IMR-90 (cell line): ENCODE measurements around the gene TBCE. TPM values are rescaled to one million over a fixed set of nuclear protein-coding genes. Genes with fewer than 3 reads are reported as not detected.

Experiments
- ATAC-seq: fragments of 200-7000 bp; cut with Tn5 transposase; 2 replicates; pipeline ENCODE4 v1.9.1; 2020; ENCODE audit warnings: low read depth, mild to moderate bottlenecking, moderate library complexity
- BruUV-seq: library from RNA; stranded (reverse); fragments of 400-500 nt; replicated peaks from 2 replicates; lab custom pipeline; 2021; lab: Mats Ljungman, UMichigan
- CTCF ChIA-PET: fragments of 300-600 bp; formaldehyde crosslinking; extraction: SDS; loops from one replicate; lab custom pipeline; 2021; ENCODE audit warnings: antibody characterized with exemption; lab: Yijun Ruan, JAX
- POLR2A ChIA-PET: fragments of 300-600 bp; sonication (Branson Sonifier 250); formaldehyde crosslinking; loops from one replicate; lab custom pipeline; 2022; ENCODE audit warnings: antibody characterized with exemption; ENCODE audit not compliant: unreplicated experiment; lab: Charles Lee
- DNase-seq: peaks from one replicate; pipeline ENCODE4 v3.0.0; 2013
- H2AFZ ChIP-seq: replicated peaks from 2 replicates; pipeline ENCODE3; 2013; ENCODE audit warnings: low read length, mild to moderate bottlenecking; ENCODE audit not compliant: poor library complexity
- H2AK5ac ChIP-seq: 2 replicates; pipeline ENCODE4 v1.6.1; 2013; ENCODE audit warnings: low read depth, low read length, inconsistent platforms
- H2AK9ac ChIP-seq: replicated peaks from 2 replicates; pipeline ENCODE3; 2013; ENCODE audit warnings: mild to moderate bottlenecking, low read depth, low read length, moderate library complexity; ENCODE audit not compliant: poor library complexity
- H2BK120ac ChIP-seq: 2 replicates; pipeline ENCODE4 v1.6.1; 2013; ENCODE audit warnings: low read depth, low read length, inconsistent platforms
- H2BK15ac ChIP-seq: 3 replicates; pipeline ENCODE4 v1.6.1; 2013; ENCODE audit warnings: low read depth, low read length, inconsistent platforms
- H2BK20ac ChIP-seq: 2 replicates; pipeline ENCODE4 v1.6.1; 2013; ENCODE audit warnings: low read depth, mild to moderate bottlenecking, inconsistent platforms, low read length, moderate library complexity
- H2BK5ac ChIP-seq: 2 replicates; pipeline ENCODE4 v1.6.1; 2013; ENCODE audit warnings: mild to moderate bottlenecking, low read depth, low read length, inconsistent platforms; ENCODE audit not compliant: poor library complexity, severe bottlenecking
- H3K14ac ChIP-seq: replicated peaks from 2 replicates; pipeline ENCODE4 v1.6.1; 2013; ENCODE audit warnings: low read depth, low read length, inconsistent platforms
- H3K18ac ChIP-seq: 2 replicates; pipeline ENCODE4 v1.6.1; 2013; ENCODE audit warnings: low read depth, low read length, control low read depth
- H3K23ac ChIP-seq: 2 replicates; pipeline ENCODE4 v1.6.1; 2013; ENCODE audit warnings: low read depth, low read length, inconsistent platforms
- H3K27ac ChIP-seq: 2 replicates; pipeline ENCODE4 v1.5.1; 2013; ENCODE audit warnings: mild to moderate bottlenecking, control low read depth, low read length; ENCODE audit not compliant: insufficient read depth
- H3K27me3 ChIP-seq: 2 replicates; pipeline ENCODE4 v1.6.1; 2013; ENCODE audit warnings: low read length; ENCODE audit not compliant: control insufficient read depth, insufficient read depth
- H3K36me3 ChIP-seq: 2 replicates; pipeline ENCODE4 v1.6.1; 2013; ENCODE audit warnings: low read length, mixed read lengths; ENCODE audit not compliant: control insufficient read depth, insufficient read depth
- H3K4ac ChIP-seq: 2 replicates; pipeline ENCODE4 v1.6.1; 2013; ENCODE audit warnings: low read depth, low read length, inconsistent platforms
- H3K4me1 ChIP-seq: 2 replicates; pipeline ENCODE4 v1.6.1; 2013; ENCODE audit warnings: low read length, mixed read lengths; ENCODE audit not compliant: control insufficient read depth, insufficient read depth
- H3K4me2 ChIP-seq: 2 replicates; pipeline ENCODE4 v1.6.1; 2013; ENCODE audit warnings: low read depth, mild to moderate bottlenecking, control low read depth, low read length, moderate library complexity
- H3K4me3 ChIP-seq: 2 replicates; pipeline ENCODE4 v1.5.1; 2013; ENCODE audit warnings: low read depth, mild to moderate bottlenecking, control low read depth, low read length, moderate library complexity; ENCODE audit not compliant: insufficient read depth
- H3K56ac ChIP-seq: 2 replicates; pipeline ENCODE4 v1.6.1; 2013; ENCODE audit warnings: low read length, inconsistent platforms; ENCODE audit not compliant: insufficient read depth; ENCODE audit errors: extremely low read depth
- H3K79me1 ChIP-seq, 2 experiments: 2 replicates each; pipeline ENCODE4 v1.6.1; 2013; ENCODE audit warnings: low read length in 2 of 2, inconsistent platforms in 1 of 2, low read depth in 1 of 2
- H3K9ac ChIP-seq: 2 replicates; pipeline ENCODE4 v1.6.1; 2013; ENCODE audit warnings: low read depth, low read length, control low read depth
- H3K9me1 ChIP-seq: 2 replicates; pipeline ENCODE4 v1.6.1; 2013; ENCODE audit warnings: low read length, inconsistent platforms; ENCODE audit not compliant: insufficient read depth
- H3K9me3 ChIP-seq: 2 replicates; pipeline ENCODE4 v1.6.1; 2013; ENCODE audit warnings: low read length; ENCODE audit not compliant: control insufficient read depth, insufficient read depth
- H4K20me1 ChIP-seq: 2 replicates; pipeline ENCODE4 v1.6.1; 2013; ENCODE audit warnings: low read length, inconsistent platforms; ENCODE audit not compliant: insufficient read depth
- H4K5ac ChIP-seq: 2 replicates; pipeline ENCODE4 v1.6.1; 2013; ENCODE audit warnings: mild to moderate bottlenecking, low read depth, low read length, control low read depth
- H4K8ac ChIP-seq, 2 experiments: 2 replicates each; pipeline ENCODE4 v1.6.1; 2013; ENCODE audit warnings: low read depth in 2 of 2, low read length in 2 of 2, control low read depth in 1 of 2, inconsistent platforms in 1 of 2
- H4K91ac ChIP-seq: 2 replicates; pipeline ENCODE4 v1.6.1; 2013; ENCODE audit warnings: low read depth, low read length, inconsistent platforms; ENCODE audit not compliant: insufficient read depth
- ELK1 ChIP-seq: fragments of 150-350 bp; IDR thresholded peaks from 2 replicates; pipeline ENCODE4 v1.6.1; 2016; ENCODE audit warnings: low read depth, mild to moderate bottlenecking, low read length, moderate library complexity, borderline replicate concordance
- FOS ChIP-seq: fragments of 150-350 bp; IDR thresholded peaks from 2 replicates; pipeline ENCODE4 v1.6.1; 2016; ENCODE audit warnings: low read depth, low read length
- MAZ ChIP-seq: IDR thresholded peaks from 2 replicates; pipeline ENCODE4 v1.6.1; 2012; ENCODE audit warnings: low read depth, mild to moderate bottlenecking, low read length, improper control_type of control experiment, moderate library complexity, borderline replicate concordance
- MXI1 ChIP-seq: IDR thresholded peaks from 2 replicates; pipeline ENCODE4 v1.6.1; 2012; ENCODE audit warnings: low read depth, mild to moderate bottlenecking, low read length, moderate library complexity, borderline replicate concordance
- NFE2L2 ChIP-seq: fragments of 150-350 bp; IDR thresholded peaks from 2 replicates; pipeline ENCODE4 v1.6.1; 2016; ENCODE audit warnings: low read depth, mild to moderate bottlenecking, low read length
- WGBS, 2 experiments: methylation state at CpG; one replicate each; pipeline versions ENCODE4 v1.1.5 to v1.1.7; 2013; ENCODE audit warnings: missing lambda C conversion rate in 2 of 2; ENCODE audit not compliant: insufficient read length in 1 of 2; ENCODE audit errors: extremely low coverage in 2 of 2; 5-methylcytosine and 5-hydroxymethylcytosine counted together
- dilution Hi-C: fragments of 300-500 bp; cut with HindIII; formaldehyde crosslinking; loops from one replicate; pipeline ENCODE4 v1.14.3; 2018; ENCODE audit warnings: low sequenced_read_pairs; ENCODE audit not compliant: unreplicated experiment
- in situ Hi-C: fragments of 300-500 bp; cut with MboI; formaldehyde crosslinking; loops from 3 replicates; pipeline ENCODE4 v1.14.3; 2019; ENCODE audit warnings: low sequenced_read_pairs, inconsistent platforms, mixed read lengths
- intact Hi-C: fragments of 100-400 bp; cut with micrococcal nuclease; formaldehyde crosslinking; loops from 2 replicates; pipeline ENCODE4 v1.10.0; 2022
- polyA plus RNA-seq, 3 experiments: library from polyadenylated mRNA; depleted of rRNA; stranded (reverse); fragments of >200 nt; gene quantifications; 2 replicates each; pipeline ENCODE4 v1.2.3, GENCODE V29; 2012; ENCODE audit warnings: low replicate concordance in 1 of 3
- total RNA-seq: library from RNA; depleted of rRNA; stranded (reverse); fragments of >200 nt; gene quantifications from 2 replicates; pipeline ENCODE4 v1.2.3, GENCODE V29; 2012

The TBCE gene
- total and polyA plus RNA-seq, 2 of the 4 experiments (the other 2 are of a cell fraction): 25.3 to 26.7 TPM

GRCh38 chr1:235403593-235403992, 36.4 kb downstream of the TBCE start:
- Histone ChIP-seq H3K27me3 (no peaks in the 10 kb centered on the region), H2AK9ac (no peak overlapping the region), H3K4me1 (peaks cover 2% of the 10 kb centered on the region), H4K91ac (no peak overlapping the region), H4K5ac (no peak overlapping the region), H4K8ac (no peak overlapping the region), H3K23ac (no peak overlapping the region), H3K9ac (no peak overlapping the region), H2AFZ (no peak overlapping the region), H2BK120ac (no peak overlapping the region), H3K9me1 (peaks cover 2% of the 10 kb centered on the region), H2BK20ac (no peak overlapping the region), H3K4me2 (no peak overlapping the region), H3K18ac (no peak overlapping the region), H2BK15ac (no peak overlapping the region), H3K4me3 (no peak overlapping the region), H3K27ac (no peak overlapping the region), H3K36me3 (no peaks in the 10 kb centered on the region), H3K79me1 (peaks cover 13 to 59% of the 10 kb centered on the region in 2 experiments), H3K4ac (no peak overlapping the region), H3K9me3 (no peaks in the 10 kb centered on the region), H2BK5ac (no peak overlapping the region), H3K14ac (no peak overlapping the region), H2AK5ac (no peak overlapping the region), H4K20me1 (peaks cover 16% of the 10 kb centered on the region), H3K56ac (no peak overlapping the region)
- POLR2A ChIA-PET: no interaction called here
- no TSS peak for BruUV-seq
- no peak for TF ChIP-seq ELK1
- TF ChIP-seq FOS: no peak
- no peak for TF ChIP-seq MXI1
- TF ChIP-seq MAZ: no peak
- TF ChIP-seq NFE2L2: no peak
- intact Hi-C loops (no loop called here), in situ Hi-C loops (no loop called here), dilution Hi-C loops (no loop called here)
- DNase-seq (no peak), ATAC-seq (no peak)
- no CpG with 5 or more reads among the region's 1 CpG for WGBS, 2 experiments
- CTCF ChIA-PET: no interaction called here
